ENCODE results near the gene SC5D.

SC5D gene

DNA sequence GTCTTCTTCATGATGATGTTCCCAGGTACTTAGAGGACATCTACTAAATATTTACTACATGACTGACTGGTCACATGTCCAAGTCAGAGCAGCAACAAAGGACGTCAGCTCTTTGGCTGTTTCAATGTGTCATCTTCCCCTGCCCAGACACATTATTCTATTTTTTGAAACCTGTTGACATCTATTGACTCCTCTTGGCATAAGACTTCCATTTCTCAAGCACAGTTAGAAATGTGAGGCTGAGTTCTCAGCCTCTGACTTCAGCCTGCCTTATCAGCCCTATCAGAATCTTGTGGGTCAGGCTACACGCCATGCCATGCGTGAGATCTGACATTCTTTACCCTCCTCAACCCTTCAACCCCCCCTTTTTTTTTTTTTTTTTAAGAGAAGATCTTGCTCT lies 63.8 kb downstream of the SC5D start:
- no peak for DNase-seq (ENCODE audit: low read depth in 3 of 3)
